Kidney epithelial cell (primary cell): ENCODE results near the gene GNG7. TPM values are rescaled to one million over a fixed set of nuclear protein-coding genes. Genes with fewer than 3 reads are reported as not detected.
A peak's percentile ranks its signal among the peaks of the same experiment; 100 is the strongest.
"Not testable (repeated sequence)": the region's sequence is repeated elsewhere in the genome, so short reads cannot be mapped to it uniquely, and the experiment has no call there.

Source experiments
- DNase-seq: peaks from one replicate; pipeline ENCODE4 v3.0.0-alpha.2; 2010; ENCODE audit warnings: low read depth
- H3K27me3 ChIP-seq: 2 replicates; pipeline ENCODE4 v1.6.0; 2011; ENCODE audit warnings: low read length; ENCODE audit not compliant: control insufficient read depth, insufficient read depth
- H3K36me3 ChIP-seq: 2 replicates; pipeline ENCODE4 v1.5.1; 2011; ENCODE audit warnings: low read length; ENCODE audit not compliant: control insufficient read depth, insufficient read depth
- H3K4me3 ChIP-seq: 2 replicates; pipeline ENCODE4 v1.5.1; 2011; ENCODE audit warnings: low read depth, mild to moderate bottlenecking, control low read depth, low read length
- CTCF ChIP-seq: IDR thresholded peaks from 2 replicates; pipeline ENCODE4 v1.5.1; 2011; ENCODE audit warnings: mild to moderate bottlenecking, moderate library complexity, low read length, control low read depth, inconsistent platforms; ENCODE audit not compliant: insufficient read depth, poor library complexity, severe bottlenecking
- total RNA-seq: library from RNA; depleted of rRNA; stranded (reverse); fragments of >200 nt; gene quantifications from 2 replicates; pipeline ENCODE4 v1.2.3, GENCODE V29; 2015

The GNG7 gene
- total RNA-seq, 1 donor from 2014 or later = 0.33 TPM

- DNase-seq = no peak
- Histone ChIP-seq H3K36me3 (no peaks in the 10 kb centered on the region), H3K27me3 (peaks cover 27% of the 10 kb centered on the region), H3K4me3 (no peak overlapping the region)
- TF ChIP-seq CTCF = no peak
These were observed 48.5 kb downstream of the GNG7 start for GRCh38 chr19:2653710-2654707.

DNA sequence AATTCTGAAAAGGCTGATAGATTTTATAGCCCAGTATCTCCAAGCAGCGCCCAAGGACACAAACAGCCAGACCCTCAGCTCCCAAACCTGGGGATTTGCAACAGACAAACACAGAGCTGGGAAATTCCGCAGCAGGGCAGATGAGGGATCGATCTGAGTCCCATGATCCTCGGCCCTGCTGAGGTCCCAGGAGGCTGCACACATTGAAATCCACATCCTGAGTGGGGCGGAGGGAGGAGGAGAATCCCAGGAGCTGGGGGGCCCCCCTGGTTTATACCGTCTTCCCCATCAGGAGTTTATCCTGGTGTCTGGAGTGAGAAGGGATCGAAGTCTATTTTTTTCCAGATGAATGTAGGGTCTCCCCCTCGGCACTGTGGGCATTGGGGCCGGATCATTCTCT lies 49.3 kb downstream of the GNG7 start:
- Histone ChIP-seq H3K4me3 (no peak overlapping the region), H3K27me3 (peaks cover 27% of the 10 kb centered on the region), H3K36me3 (no peaks in the 10 kb centered on the region)
- no peak for TF ChIP-seq CTCF
- no peak for DNase-seq

DNA sequence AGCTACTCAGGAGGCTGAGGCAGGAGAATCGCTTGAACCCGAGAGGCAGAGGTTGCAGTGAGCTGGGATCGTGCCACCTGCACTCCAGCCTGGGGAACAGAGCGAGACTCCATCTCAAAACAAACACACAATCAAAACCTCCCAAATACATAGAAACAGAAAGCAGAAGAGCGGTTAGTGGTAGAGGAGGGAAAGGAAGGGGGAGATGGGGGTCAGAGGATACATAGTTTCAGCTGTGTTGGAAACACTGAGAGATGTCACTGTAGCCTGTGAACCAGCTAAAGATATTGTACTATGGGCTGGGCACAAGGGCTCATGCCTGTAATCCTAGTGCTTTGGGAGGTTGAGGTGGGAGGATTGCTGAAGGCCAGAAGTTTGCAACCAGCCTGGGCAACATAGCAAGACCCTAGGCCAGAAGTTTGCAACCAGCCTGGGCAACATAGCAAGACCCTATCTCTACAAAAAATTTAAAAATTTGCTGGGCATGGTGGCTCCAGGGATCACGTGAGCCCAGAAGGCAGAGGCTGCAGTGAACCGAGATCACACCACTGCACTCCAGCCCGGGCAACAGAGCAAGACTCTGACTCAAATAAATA lies 49.9 kb downstream of the GNG7 start:
- no peaks in the 10 kb centered on the region for H3K36me3 ChIP-seq
- peaks cover 27% of the 10 kb centered on the region for H3K27me3 ChIP-seq
- no peak for TF ChIP-seq CTCF
- DNase-seq = no peak
- H3K4me3 ChIP-seq = no peak overlapping the region

- not testable (repeated sequence) for H3K36me3 ChIP-seq, H3K4me3 ChIP-seq, DNase-seq
These were observed 51.3 kb downstream of the GNG7 start for GRCh38 chr19:2651002-2651733.

DNA sequence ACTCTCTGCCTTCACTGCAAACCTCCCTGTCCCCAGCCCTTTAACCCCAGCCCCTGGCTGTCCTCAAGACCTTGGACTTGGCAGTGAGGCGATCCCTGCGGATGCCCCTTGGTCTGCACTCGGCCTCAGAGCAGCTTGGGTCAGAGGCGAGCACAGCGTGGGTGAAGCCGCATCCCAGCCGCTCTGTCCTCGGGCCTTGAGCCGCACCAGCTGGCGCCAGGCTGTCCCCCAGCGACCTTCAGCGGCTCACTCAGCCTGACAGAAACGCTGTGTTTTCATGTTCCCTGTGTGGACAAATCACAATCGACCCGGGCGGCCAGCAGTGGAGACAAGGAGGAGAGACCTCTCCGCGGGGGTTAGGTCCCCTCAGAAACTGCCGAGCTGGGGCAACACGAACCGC lies 52.0 kb downstream of the GNG7 start:
- H3K27me3 ChIP-seq = peaks cover 29% of the 10 kb centered on the region
- no peaks in the 10 kb centered on the region for H3K36me3 ChIP-seq
- DNase-seq = no peak
- H3K4me3 ChIP-seq = no peak overlapping the region
- TF ChIP-seq CTCF = no peak

More at GRCh38 chr19:2651002-2651733, 51.3 kb downstream of the GNG7 start:
- H3K27me3 ChIP-seq = peaks cover 27% of the 10 kb centered on the region

- Histone ChIP-seq H3K27me3 (peaks cover 19% of the 10 kb centered on the region), H3K4me3 (no peak overlapping the region), H3K36me3 (no peaks in the 10 kb centered on the region)
- no peak for DNase-seq
- peak; percentile 86 for TF ChIP-seq CTCF
These were observed 54.0 kb downstream of the GNG7 start for GRCh38 chr19:2648528-2648937.
